Endothelial cell (in vitro differentiated cells): Measurements from ENCODE around the gene RAMP2. TPM values are rescaled to one million over a fixed set of nuclear protein-coding genes. Genes with fewer than 3 reads are reported as not detected.
"Not testable (repeated sequence)": the region's sequence is repeated elsewhere in the genome, so short reads cannot be mapped to it uniquely, and the experiment has no call there.

Experiments
- DNase-seq: peaks from one replicate; pipeline ENCODE4 v3.0.0; 2021; ENCODE audit warnings: low spot score
- H3K27ac Mint-ChIP-seq: one replicate; pipeline ENCODE4 v1.8.0; 2021; ENCODE audit warnings: mixed read lengths, inconsistent platforms; ENCODE audit not compliant: unreplicated experiment
- H3K27me3 Mint-ChIP-seq: one replicate; pipeline ENCODE4 v1.8.0; 2021; ENCODE audit warnings: mild to moderate bottlenecking, moderate library complexity, mixed read lengths, inconsistent platforms; ENCODE audit not compliant: unreplicated experiment
- H3K36me3 Mint-ChIP-seq: one replicate; pipeline ENCODE4 v1.8.0; 2021; ENCODE audit warnings: mild to moderate bottlenecking, low read depth, mixed read lengths, inconsistent platforms; ENCODE audit not compliant: unreplicated experiment
- H3K4me1 Mint-ChIP-seq: one replicate; pipeline ENCODE4 v1.8.0; 2021; ENCODE audit warnings: mild to moderate bottlenecking, mixed read lengths, inconsistent platforms; ENCODE audit not compliant: unreplicated experiment
- H3K4me3 Mint-ChIP-seq: one replicate; pipeline ENCODE4 v1.8.0; 2021; ENCODE audit warnings: mild to moderate bottlenecking, mixed read lengths, inconsistent platforms; ENCODE audit not compliant: unreplicated experiment
- H3K9me3 Mint-ChIP-seq: one replicate; pipeline ENCODE4 v1.8.0; 2021; ENCODE audit warnings: mixed read lengths, inconsistent platforms; ENCODE audit not compliant: unreplicated experiment
- CTCF ChIP-seq: fragments of 200-600 bp; sonication (generic); IDR thresholded peaks from one replicate; pipeline ENCODE4 v1.5.0; 2021; ENCODE audit warnings: antibody characterized with exemption; ENCODE audit not compliant: unreplicated experiment
- total RNA-seq: library from RNA; stranded (reverse); fragmentation: NEBNext Ultra II Directional; extraction: Animal tissue kit (Norgen Biotek cat#: 25700); gene quantifications from one replicate; pipeline ENCODE4 v1.2.1, GENCODE V29; 2021; ENCODE audit not compliant: unreplicated experiment

The RAMP2 gene
- total RNA-seq, 1 donor from 2014 or later = 630 TPM

DNA sequence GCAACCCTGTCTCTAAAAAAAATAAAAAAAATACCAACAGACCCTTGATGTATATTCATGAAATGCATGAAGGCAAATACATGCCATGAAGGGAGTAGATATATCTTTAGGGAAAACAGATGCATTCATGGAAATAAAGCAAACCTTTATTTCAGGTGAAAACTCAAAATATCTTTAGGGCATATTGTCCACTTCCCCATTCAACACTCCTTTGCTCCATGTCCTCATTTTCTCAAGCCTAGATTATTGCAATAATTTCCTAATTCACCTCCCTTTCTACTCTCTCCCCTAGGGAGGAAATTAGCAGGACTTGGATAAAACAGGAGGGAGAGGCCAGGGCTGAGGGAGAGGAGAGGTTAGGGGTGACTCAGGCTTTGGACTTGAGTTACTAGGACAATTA is 6.5 kb downstream of the RAMP2 start:
- H3K4me1 Mint-ChIP-seq = peaks cover 33% of the 10 kb centered on the region
- peak overlapping the region; percentile 38 for H3K27ac Mint-ChIP-seq
- no peak for DNase-seq
- H3K36me3 Mint-ChIP-seq = peaks cover 9% of the 10 kb centered on the region
- H3K27me3 Mint-ChIP-seq = peaks cover 8% of the 10 kb centered on the region
- no peak overlapping the region for H3K4me3 Mint-ChIP-seq
- H3K9me3 Mint-ChIP-seq = no peaks in the 10 kb centered on the region
- TF ChIP-seq CTCF = no peak

DNA sequence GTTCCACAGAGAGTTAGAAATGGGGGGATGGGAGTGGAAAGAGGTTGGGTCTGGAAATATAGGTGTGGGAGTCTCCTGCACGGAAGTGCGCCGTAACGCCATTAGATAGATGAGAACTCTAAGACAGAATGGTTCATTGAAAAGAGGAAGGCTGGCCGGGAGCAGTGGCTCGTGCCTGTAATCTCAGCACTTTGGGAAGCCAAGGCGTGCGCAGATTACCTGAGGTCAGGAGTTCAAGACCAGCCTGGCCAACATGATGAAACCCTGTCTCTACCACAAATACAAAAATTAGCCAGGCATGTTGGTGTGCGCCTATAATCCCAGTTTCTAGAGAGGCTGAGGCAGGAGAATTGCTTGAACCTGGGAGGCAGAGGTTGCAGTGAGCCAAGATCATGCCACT is 7.0 kb downstream of the RAMP2 start:
- DNase-seq, H3K36me3 Mint-ChIP-seq, H3K4me3 Mint-ChIP-seq, H3K9me3 Mint-ChIP-seq, H3K27me3 Mint-ChIP-seq: not testable (repeated sequence)
- peak overlapping the region; percentile 38 for H3K27ac Mint-ChIP-seq
- H3K4me1 Mint-ChIP-seq = peaks cover 31% of the 10 kb centered on the region

- peaks cover 39% of the 10 kb centered on the region for H3K4me1 Mint-ChIP-seq
- H3K27me3 Mint-ChIP-seq, DNase-seq, H3K9me3 Mint-ChIP-seq, H3K36me3 Mint-ChIP-seq, H3K4me3 Mint-ChIP-seq, H3K27ac Mint-ChIP-seq: not testable (repeated sequence)
Measured at GRCh38 chr17:42769964-42770363, 8.9 kb downstream of the RAMP2 start.

DNA sequence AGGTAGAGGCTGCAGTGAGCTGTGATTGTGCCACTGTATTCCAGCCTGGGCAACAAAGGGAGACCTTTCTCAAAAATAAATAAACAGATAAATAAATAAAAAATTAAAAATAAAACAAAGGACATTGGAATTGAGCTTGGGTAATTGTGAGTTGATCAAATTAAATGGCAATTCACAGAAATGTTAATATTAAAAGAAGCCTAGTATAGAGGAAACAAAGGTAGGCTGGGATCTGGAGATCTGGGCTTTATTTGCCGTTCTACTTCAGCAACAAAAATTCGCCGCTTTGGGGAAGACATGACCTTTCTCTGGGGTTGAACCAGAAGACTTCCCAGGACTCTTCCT is 11.9 kb downstream of the RAMP2 start:
- Mint-ChIP-seq H3K9me3 (no peaks in the 10 kb centered on the region), H3K4me3 (peak overlapping the region; percentile 95), H3K36me3 (peaks cover 3% of the 10 kb centered on the region), H3K27me3 (peaks cover 2% of the 10 kb centered on the region), H3K4me1 (peaks cover 46% of the 10 kb centered on the region), H3K27ac (peak overlapping the region; percentile 99)
- no peak for TF ChIP-seq CTCF
- DNase-seq = no peak

DNA sequence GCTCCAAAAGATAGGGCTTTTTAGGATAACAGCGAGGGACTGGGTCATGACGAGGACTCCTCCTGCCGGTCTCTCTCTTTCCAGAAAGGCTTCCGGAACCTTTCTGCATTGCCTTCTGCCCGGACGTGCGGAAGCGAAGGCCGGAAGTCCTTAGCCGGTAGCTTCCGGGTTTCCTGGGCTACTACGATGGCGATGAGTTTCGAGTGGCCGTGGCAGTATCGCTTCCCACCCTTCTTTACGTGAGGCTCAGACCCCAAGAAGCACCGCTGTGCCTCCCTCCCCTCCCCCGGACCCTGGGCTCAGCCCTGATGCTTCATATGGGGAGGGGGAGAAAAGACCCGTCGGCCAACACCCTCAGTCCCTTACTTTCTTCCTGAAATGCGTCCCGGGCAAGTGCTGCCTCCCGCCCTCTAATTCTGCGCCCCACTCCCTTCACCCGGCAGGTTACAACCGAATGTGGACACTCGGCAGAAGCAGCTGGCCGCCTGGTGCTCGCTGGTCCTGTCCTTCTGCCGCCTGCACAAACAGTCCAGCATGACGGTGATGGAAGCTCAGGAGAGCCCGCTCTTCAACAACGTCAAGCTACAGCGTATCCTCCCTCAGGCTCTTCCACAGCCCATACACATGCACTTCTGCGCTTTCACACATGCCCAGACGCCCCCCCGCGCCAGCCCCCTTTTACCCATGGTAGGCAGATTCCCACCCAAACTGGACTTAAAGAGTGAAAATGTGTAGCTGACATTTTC is 12.4 kb downstream of the RAMP2 start, which contains the start of gene VPS25:
VPS25 (plus strand) TSS at position 160 of the 746 bp plus-strand sequence; CDS start at position 187, 27 bp downstream.
- peak; percentile 61 for DNase-seq
- Mint-ChIP-seq H3K36me3 (peaks cover 3% of the 10 kb centered on the region), H3K9me3 (no peaks in the 10 kb centered on the region), H3K27ac (peak within 1 kb of the TSS; percentile 99), H3K27me3 (peaks cover 2% of the 10 kb centered on the region), H3K4me3 (peak within 1 kb of the TSS; percentile 95), H3K4me1 (peaks cover 46% of the 10 kb centered on the region)
- no peak for TF ChIP-seq CTCF

GRCh38 chr17:42774066-42774745 is 13.2 kb downstream of the RAMP2 start:
- H3K36me3 Mint-ChIP-seq = peaks cover 3% of the 10 kb centered on the region
- TF ChIP-seq CTCF = no peak
- peaks cover 3% of the 10 kb centered on the region for H3K27me3 Mint-ChIP-seq
- DNase-seq = no peak
- H3K27ac Mint-ChIP-seq = peak overlapping the region; percentile 99
- no peaks in the 10 kb centered on the region for H3K9me3 Mint-ChIP-seq
- H3K4me1 Mint-ChIP-seq = peaks cover 46% of the 10 kb centered on the region
- H3K4me3 Mint-ChIP-seq = peak overlapping the region; percentile 95
